GM19463 (cell line): ENCODE measurements around the gene ELFN1.
"Not testable (repeated sequence)": the region's sequence is repeated elsewhere in the genome, so short reads cannot be mapped to it uniquely, and the experiment has no call there.

Experiments
- ATAC-seq: cut with Tn5 transposase; IDR thresholded peaks from one replicate; pipeline ENCODE4 v1.9.1; 2021; ENCODE audit warnings: mild to moderate bottlenecking, moderate library complexity; ENCODE audit not compliant: unreplicated experiment

The ELFN1 gene

GRCh38 chr7:1707756-1708595 is 37.9 kb downstream of the ELFN1 start:
- no peak for ATAC-seq

DNA sequence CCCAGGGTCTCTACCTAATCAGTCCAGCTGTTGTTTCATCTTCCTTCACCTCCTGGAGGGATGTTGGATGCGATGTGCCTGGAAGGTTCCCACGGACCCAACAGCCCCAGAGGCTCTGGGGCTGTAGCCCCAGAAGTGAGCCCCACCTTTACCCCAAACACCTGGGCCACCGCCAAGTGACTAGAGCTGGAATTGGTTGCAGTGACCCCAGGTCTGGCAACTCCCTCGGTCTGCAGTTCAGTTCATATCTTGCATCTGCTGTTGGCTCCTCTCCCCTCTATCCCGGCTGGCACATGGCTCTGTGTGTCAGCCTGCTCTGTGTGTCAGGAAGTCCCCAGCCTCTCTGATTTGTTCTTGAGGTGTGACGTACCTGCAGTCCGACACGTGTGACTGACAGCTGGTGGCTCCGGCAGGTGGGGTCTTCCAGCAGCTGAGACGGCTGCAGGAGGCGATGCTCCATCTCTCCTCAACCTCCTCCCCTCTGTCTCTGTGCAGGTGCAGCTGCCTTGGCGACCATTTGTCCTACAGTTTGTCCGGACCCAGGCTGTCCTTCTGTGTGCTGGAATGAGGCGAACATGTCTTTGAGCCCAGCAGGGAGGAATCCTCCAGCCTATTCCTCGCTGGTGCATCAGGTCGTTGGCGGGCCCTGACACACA is 38.6 kb downstream of the ELFN1 start:
- no peak for ATAC-seq

- no peak for ATAC-seq
These were observed 39.2 kb downstream of the ELFN1 start for GRCh38 chr7:1709281-1709680.

GRCh38 chr7:1709900-1710299 is 39.8 kb downstream of the ELFN1 start:
- ATAC-seq, result no peak

- no peak for ATAC-seq
These were observed 40.9 kb downstream of the ELFN1 start for GRCh38 chr7:1710936-1711335.

DNA sequence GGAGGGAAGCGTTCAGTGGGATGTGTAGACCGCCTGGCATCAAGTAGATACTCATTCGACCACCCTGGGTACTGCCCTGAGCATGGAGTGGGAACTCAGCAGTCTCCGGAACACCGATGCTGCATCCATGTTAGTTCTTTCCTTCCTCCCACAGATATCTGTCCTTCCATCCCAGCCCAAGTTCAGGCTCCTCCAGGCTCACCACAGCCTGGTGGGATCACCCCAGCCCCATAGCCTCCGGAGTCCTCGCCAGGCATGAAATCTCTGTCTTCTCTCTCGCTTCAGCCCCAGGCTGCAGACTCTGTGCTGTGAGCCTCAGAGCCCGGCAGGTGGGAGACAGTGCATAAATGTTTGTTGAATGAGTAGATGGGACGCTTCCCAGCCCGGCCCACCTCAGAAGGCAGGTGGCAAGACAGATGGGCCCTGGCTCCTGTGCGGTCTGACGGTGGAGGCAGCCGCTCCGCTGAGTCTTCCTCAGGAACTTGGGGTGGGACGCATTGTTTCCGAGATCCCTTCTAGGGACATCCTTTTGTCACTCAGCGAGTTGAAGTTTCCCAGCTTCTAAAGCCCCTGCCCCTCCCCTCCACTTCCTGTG is 42.9 kb downstream of the ELFN1 start:
- ATAC-seq, result no peak

GRCh38 chr7:1713502-1714484 is 43.7 kb downstream of the ELFN1 start:
- no peak for ATAC-seq

GRCh38 chr7:1714583-1715330 is 44.7 kb downstream of the ELFN1 start:
- no peak for ATAC-seq

DNA sequence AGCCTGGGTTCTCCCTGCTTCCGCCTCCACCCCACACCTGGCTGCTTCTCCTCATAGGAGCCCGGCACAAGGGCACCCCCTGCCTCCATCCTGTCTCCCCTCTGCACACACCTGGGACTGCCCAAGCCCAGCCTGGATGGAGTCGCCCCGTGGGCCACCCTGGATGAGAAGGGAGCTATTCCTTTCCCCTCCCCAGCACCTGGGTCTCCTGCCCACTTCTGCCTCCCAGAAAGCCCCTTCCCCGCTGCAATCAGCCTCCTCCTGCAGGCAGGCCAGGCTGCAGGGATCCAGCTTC is 45.2 kb downstream of the ELFN1 start:
- ATAC-seq, result no peak

GRCh38 chr7:1715671-1716074 is 45.6 kb downstream of the ELFN1 start:
- no peak for ATAC-seq

DNA sequence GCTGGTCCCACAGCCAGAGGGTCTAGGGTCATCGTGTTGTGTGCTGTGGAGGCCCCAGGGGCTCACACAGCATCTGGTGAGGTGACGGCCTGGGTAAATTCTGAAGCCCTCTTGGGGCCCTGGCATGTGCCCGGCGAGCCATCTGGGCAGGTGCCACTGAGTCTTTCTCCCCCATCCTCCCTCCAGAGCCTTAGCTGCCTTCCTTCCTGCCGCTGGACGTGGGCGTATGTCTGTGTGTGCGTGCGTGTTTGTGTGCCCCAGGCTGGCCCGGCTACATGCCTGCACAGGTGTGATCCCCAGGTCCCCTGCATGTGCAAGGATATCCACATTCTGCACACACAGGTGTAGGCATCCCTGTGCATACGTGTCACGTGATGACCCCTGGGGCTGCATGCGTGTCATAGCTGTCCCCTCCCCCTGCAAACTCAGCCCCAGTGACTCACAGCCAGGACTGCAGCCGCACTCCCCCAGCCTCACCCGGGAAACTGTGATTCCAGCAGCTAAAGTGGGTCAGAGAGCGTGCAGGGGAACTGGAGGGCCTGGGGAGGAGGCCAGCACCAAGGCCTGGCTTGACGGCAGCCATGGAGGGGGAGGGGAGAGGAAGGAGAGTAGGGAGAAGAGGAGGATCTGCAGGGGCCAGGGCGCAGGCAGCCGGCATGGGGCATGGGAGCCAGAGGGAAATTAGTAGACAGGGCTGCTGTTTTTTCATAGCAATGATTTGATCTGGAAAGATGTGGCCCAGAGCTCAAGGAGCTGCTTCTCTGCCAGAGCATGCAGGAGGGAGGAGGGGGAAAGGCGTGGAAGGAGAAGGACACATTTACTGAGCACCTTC is 46.4 kb downstream of the ELFN1 start:
- no peak for ATAC-seq

DNA sequence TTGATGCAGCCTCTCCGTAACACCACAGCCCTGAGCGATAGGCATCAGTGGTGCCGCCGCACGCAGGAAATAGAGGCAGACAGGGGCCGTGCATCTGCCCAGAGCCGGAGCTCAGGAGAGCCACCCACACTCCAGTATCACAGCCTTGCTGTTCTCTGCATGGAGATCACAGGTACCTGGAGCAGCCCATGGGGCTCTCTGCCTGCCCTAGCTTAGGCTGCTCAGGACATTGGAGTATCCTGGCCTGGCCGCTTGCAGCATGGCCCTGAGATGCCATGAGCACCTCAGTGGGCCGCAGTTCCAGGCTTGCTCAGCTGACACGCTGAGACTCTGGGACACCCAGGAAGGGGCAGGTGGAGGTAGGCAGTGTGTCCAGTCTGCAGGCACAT is 47.0 kb downstream of the ELFN1 start:
- ATAC-seq, result no peak

DNA sequence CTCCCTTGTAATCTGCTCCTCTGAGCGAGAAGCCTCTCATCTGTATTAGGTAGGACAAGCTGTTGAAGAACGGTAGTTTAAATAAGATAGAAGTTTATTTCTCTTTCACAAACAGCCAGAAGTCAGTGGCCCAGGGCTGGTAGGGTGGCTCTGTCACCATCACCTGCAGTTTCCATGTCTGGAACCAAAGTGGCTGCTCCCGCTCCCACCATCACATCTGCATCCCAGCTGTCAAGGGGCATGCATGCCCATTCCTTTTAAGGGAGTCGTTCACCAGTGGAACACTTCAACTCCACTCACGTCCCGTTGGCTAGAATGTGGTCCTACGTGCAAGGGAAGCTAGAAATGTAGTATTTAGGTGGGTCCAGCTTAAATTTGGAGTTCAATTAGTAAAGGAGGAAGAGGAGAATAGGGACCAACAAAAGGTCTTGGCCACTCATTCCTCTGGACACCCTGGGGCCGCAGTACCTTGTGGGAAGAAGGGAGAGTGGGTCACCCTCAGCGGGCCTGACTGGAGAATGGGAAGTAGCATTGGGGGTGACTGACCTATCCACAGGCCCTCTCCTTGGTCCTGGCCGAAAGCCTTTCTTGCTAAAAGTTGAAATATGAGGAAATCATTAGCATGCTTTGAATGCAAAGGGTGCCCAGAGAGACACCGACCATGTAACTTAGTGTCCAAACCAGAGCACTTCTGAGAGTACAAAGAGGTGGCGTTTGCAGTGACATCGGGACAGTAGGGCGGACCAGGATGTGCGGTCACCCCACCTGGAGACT is 48.0 kb downstream of the ELFN1 start:
- ATAC-seq, result no peak

- ATAC-seq, result not testable (repeated sequence)
These were observed 48.8 kb downstream of the ELFN1 start for GRCh38 chr7:1718850-1719249.

DNA sequence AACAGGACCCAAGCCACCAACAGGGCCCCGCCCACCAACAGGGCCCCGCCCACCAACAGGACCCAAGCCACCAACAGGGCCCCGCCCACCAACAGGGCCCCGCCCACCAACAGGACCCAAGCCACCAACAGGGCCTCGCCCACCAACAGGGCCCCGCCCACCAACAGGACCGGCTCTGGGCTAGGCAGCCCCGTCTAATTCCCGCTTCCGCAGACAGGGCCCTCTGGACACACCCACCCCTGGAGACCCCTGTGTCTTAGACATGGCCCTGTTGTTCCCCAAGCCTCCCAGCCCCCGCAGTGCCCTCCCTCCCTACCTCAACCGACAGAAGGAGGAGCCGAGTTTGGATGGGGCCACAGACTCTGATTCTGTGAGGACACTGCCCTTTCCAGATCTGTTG is 49.2 kb downstream of the ELFN1 start:
- ATAC-seq, result not testable (repeated sequence)

- ATAC-seq, result no peak
These were observed 49.8 kb downstream of the ELFN1 start for GRCh38 chr7:1719913-1720312.

GRCh38 chr7:1720326-1720725 is 50.2 kb downstream of the ELFN1 start:
- no peak for ATAC-seq

- ATAC-seq, result no peak
These were observed 51.1 kb downstream of the ELFN1 start for GRCh38 chr7:1721047-1721690.
